H1 (cell line): Measurements from ENCODE around the gene FCAR. TPM values are rescaled to one million over a fixed set of nuclear protein-coding genes. Genes with fewer than 3 reads are reported as not detected.
A peak's percentile ranks its signal among the peaks of the same experiment; 100 is the strongest.

Experiments
- CTCF ChIA-PET: fragments of 300-600 bp; sonication (Branson Sonifier 250); formaldehyde crosslinking; loops from one replicate; lab custom pipeline; 2021; ENCODE audit not compliant: partially characterized antibody; lab: Charles Lee
- POLR2A ChIA-PET: fragments of 300-600 bp; sonication (Branson Sonifier 250); formaldehyde crosslinking; loops from one replicate; lab custom pipeline; 2021; ENCODE audit warnings: inconsistent platforms; ENCODE audit not compliant: partially characterized antibody; lab: Charles Lee
- DNase-seq, 2 experiments: peaks; one replicate each; pipeline versions ENCODE4 v3.0.0 to v3.0.0-alpha.2; 2010 to 2022; ENCODE audit warnings: low spot score in 2 of 2, low read depth in 1 of 2, mixed read lengths in 1 of 2
- FAIRE-seq: peaks from 2 replicates; lab custom pipeline; 2011; peaks lifted over from hg19 to GRCh38; lab: Jason Lieb, UNC
- H2AFZ ChIP-seq: 2 replicates; pipeline ENCODE4 v1.8.1; 2012; ENCODE audit warnings: low read length, inconsistent platforms
- H2AK5ac ChIP-seq: 2 replicates; pipeline ENCODE4 v1.6.1; 2013; ENCODE audit warnings: low read depth, low read length
- H2BK120ac ChIP-seq: replicated peaks from 2 replicates; pipeline ENCODE3; 2013; ENCODE audit warnings: low read depth, low read length, inconsistent platforms
- H2BK12ac ChIP-seq: 2 replicates; pipeline ENCODE4 v1.6.1; 2013; ENCODE audit warnings: low read depth, low read length
- H2BK15ac ChIP-seq: 2 replicates; pipeline ENCODE4 v1.6.1; 2013; ENCODE audit warnings: low read length
- H2BK20ac ChIP-seq: 2 replicates; pipeline ENCODE4 v1.6.1; 2013; ENCODE audit warnings: low read length
- H2BK5ac ChIP-seq: 2 replicates; pipeline ENCODE4 v1.6.1; 2013; ENCODE audit warnings: low read depth, low read length
- H3K14ac ChIP-seq: 2 replicates; pipeline ENCODE4 v1.6.1; 2013; ENCODE audit warnings: inconsistent platforms; ENCODE audit not compliant: insufficient read length
- H3K18ac ChIP-seq: 2 replicates; pipeline ENCODE4 v1.6.1; 2013; ENCODE audit warnings: low read length; ENCODE audit errors: extremely low read depth
- H3K23ac ChIP-seq: 2 replicates; pipeline ENCODE4 v1.6.1; 2013; ENCODE audit warnings: inconsistent platforms; ENCODE audit not compliant: insufficient read length
- H3K23me2 ChIP-seq: 2 replicates; pipeline ENCODE4 v1.6.1; 2013; ENCODE audit warnings: low read depth, low read length
- H3K27ac ChIP-seq: 2 replicates; pipeline ENCODE4 v1.6.1; 2011; ENCODE audit warnings: low read depth, low read length, inconsistent platforms
- H3K27me3 ChIP-seq, 4 experiments: replicated peaks in 1 of 4; 1 replicate in 1 of 4; 2 replicates in 3 of 4; pipeline versions ENCODE4 v1.6.1 to v1.8.1; 2011 to 2013; ENCODE audit warnings: low read length in 3 of 4, mild to moderate bottlenecking in 3 of 4, inconsistent platforms in 2 of 4, mixed read lengths in 2 of 4, moderate library complexity in 1 of 4; ENCODE audit not compliant: control insufficient read depth in 3 of 4, insufficient read depth in 3 of 4; ENCODE audit errors: extremely low read depth in 1 of 4
- H3K36me3 ChIP-seq, 4 experiments: 2 replicates each; pipeline versions ENCODE4 v1.6.1 to v1.8.1; 2011 to 2013; ENCODE audit warnings: mild to moderate bottlenecking in 4 of 4, low read length in 3 of 4, moderate library complexity in 2 of 4, control low read depth in 1 of 4, inconsistent platforms in 1 of 4; ENCODE audit not compliant: insufficient read depth in 4 of 4, control insufficient read depth in 2 of 4
- H3K4ac ChIP-seq: replicated peaks from 2 replicates; pipeline ENCODE3; 2013; ENCODE audit warnings: low read length, low read depth, mixed read lengths, inconsistent platforms; ENCODE audit not compliant: insufficient read length
- H3K4me1 ChIP-seq, 4 experiments: replicated peaks in 1 of 4; 1 replicate in 1 of 4; 2 replicates in 3 of 4; pipeline versions ENCODE4 v1.6.1 to v1.8.1; 2011 to 2013; ENCODE audit warnings: low read length in 3 of 4, inconsistent platforms in 2 of 4, mixed read lengths in 1 of 4; ENCODE audit not compliant: insufficient read depth in 4 of 4, control insufficient read depth in 3 of 4
- H3K4me2 ChIP-seq, 2 experiments: 2 replicates each; pipeline versions ENCODE4 v1.6.1 to v1.8.1; 2011 to 2013; ENCODE audit warnings: low read depth in 2 of 2, low read length in 2 of 2, control low read depth in 1 of 2, inconsistent platforms in 1 of 2, mild to moderate bottlenecking in 1 of 2; ENCODE audit not compliant: insufficient read depth in 1 of 2
- H3K4me3 ChIP-seq, 4 experiments: fragments of 200-600, 300-600 bp in 1 of 4; sonication (generic), shearing (Covaris generic), sonication (Bioruptor Twin) in 1 of 4; 2 replicates each; pipeline versions ENCODE4 v1.5.1 to v1.8.1; 2011 to 2016; ENCODE audit warnings: low read length in 4 of 4, low read depth in 3 of 4, control low read depth in 2 of 4, inconsistent platforms in 2 of 4, mild to moderate bottlenecking in 2 of 4, mixed read lengths in 1 of 4, moderate library complexity in 1 of 4; ENCODE audit not compliant: insufficient read depth in 2 of 4; ENCODE audit errors: extremely low read depth in 1 of 4
- H3K56ac ChIP-seq: replicated peaks from 2 replicates; pipeline ENCODE3; 2013; ENCODE audit warnings: low read depth, mild to moderate bottlenecking, mixed read lengths, low read length, inconsistent platforms; ENCODE audit not compliant: insufficient read length
- H3K79me1 ChIP-seq: 2 replicates; pipeline ENCODE4 v1.6.1; 2013; ENCODE audit warnings: low read depth, low read length, control low read depth
- H3K79me2 ChIP-seq, 2 experiments: 2 replicates each; pipeline versions ENCODE4 v1.6.1 to v1.8.1; 2012 to 2013; ENCODE audit warnings: low read length in 2 of 2, mild to moderate bottlenecking in 2 of 2, inconsistent platforms in 1 of 2; ENCODE audit not compliant: insufficient read depth in 2 of 2, control insufficient read depth in 1 of 2
- H3K9ac ChIP-seq, 4 experiments: replicated peaks in 1 of 4; 1 replicate in 1 of 4; 2 replicates in 3 of 4; pipeline versions ENCODE4 v1.6.1 to v1.8.1; 2011 to 2013; ENCODE audit warnings: low read depth in 3 of 4, low read length in 3 of 4, control low read depth in 2 of 4, mild to moderate bottlenecking in 2 of 4, moderate library complexity in 2 of 4, inconsistent platforms in 1 of 4; ENCODE audit errors: extremely low read depth in 1 of 4
- H3K9me3 ChIP-seq, 2 experiments: 2 replicates each; pipeline versions ENCODE4 v1.6.1 to v1.8.1; 2012 to 2013; ENCODE audit warnings: mild to moderate bottlenecking in 2 of 2, moderate library complexity in 2 of 2, control low read depth in 1 of 2, inconsistent platforms in 1 of 2, low read depth in 1 of 2, low read length in 1 of 2, mixed read lengths in 1 of 2; ENCODE audit not compliant: insufficient read depth in 2 of 2
- H4K20me1 ChIP-seq, 2 experiments: replicated peaks in 1 of 2; 2 replicates each; pipeline versions ENCODE3 to v1.8.1; 2011 to 2013; ENCODE audit warnings: inconsistent platforms in 2 of 2, low read length in 2 of 2, mild to moderate bottlenecking in 1 of 2; ENCODE audit not compliant: insufficient read depth in 2 of 2, control insufficient read depth in 1 of 2
- H4K5ac ChIP-seq: 2 replicates; pipeline ENCODE4 v1.6.1; 2013; ENCODE audit warnings: low read length, low read depth, mixed read lengths, inconsistent platforms; ENCODE audit not compliant: insufficient read length
- H4K8ac ChIP-seq: 2 replicates; pipeline ENCODE4 v1.8.0; 2013; ENCODE audit warnings: mild to moderate bottlenecking, moderate library complexity, low read length, inconsistent platforms; ENCODE audit not compliant: insufficient read depth; ENCODE audit errors: extremely low read depth
- H4K91ac ChIP-seq: replicated peaks from 2 replicates; pipeline ENCODE3; 2013; ENCODE audit warnings: low read length, mixed read lengths, inconsistent platforms; ENCODE audit not compliant: insufficient read length
- CBX5 ChIP-seq: fragments of 300-800, 300-1000 bp; sonication (generic); IDR thresholded peaks from 2 replicates; pipeline ENCODE4 v1.7.1; 2016; ENCODE audit warnings: antibody characterized with exemption, low read length, low read depth
- CBX8 ChIP-seq: fragments of 300-800, 300-1000 bp; sonication (generic); IDR thresholded peaks from 2 replicates; pipeline ENCODE4 v1.7.1; 2016; ENCODE audit warnings: low read depth, low read length, borderline replicate concordance
- HDAC6 ChIP-seq: IDR thresholded peaks from one replicate; pipeline ENCODE4 v1.7.1; 2012; ENCODE audit warnings: low read depth, mild to moderate bottlenecking, inconsistent platforms, low read length, moderate library complexity
- KDM4A ChIP-seq: IDR thresholded peaks from one replicate; pipeline ENCODE4 v1.7.1; 2012; ENCODE audit warnings: low read depth, mild to moderate bottlenecking, moderate library complexity, low read length, inconsistent platforms; ENCODE audit not compliant: severe bottlenecking
- USF2 ChIP-seq: IDR thresholded peaks from 2 replicates; pipeline ENCODE4 v1.6.1; 2011; ENCODE audit warnings: low read length, improper control_type of control experiment
- YY1 ChIP-seq: IDR thresholded peaks from 2 replicates; pipeline ENCODE4 v1.6.1; 2011; ENCODE audit warnings: low read depth, mild to moderate bottlenecking, low read length
- WGBS, 2 experiments: shearing (Covaris generic) in 1 of 2; methylation state at CpG; one replicate each; pipeline versions ENCODE4 v1.1.6 to v1.1.7; 2013 to 2015; ENCODE audit warnings: low lambda C conversion rate in 2 of 2, mixed read lengths in 2 of 2, inconsistent platforms in 1 of 2, low coverage in 1 of 2, missing lambda C conversion rate in 1 of 2; ENCODE audit not compliant: insufficient replicate concordance in 2 of 2, insufficient coverage in 1 of 2, insufficient read length in 1 of 2; ENCODE audit errors: extremely low coverage in 1 of 2, missing lambda C conversion rate in 1 of 2; 5-methylcytosine and 5-hydroxymethylcytosine counted together
- polyA plus RNA-seq, 7 experiments: library from polyadenylated mRNA; depleted of rRNA in 3 of 7; stranded (reverse) in 5 of 7; unstranded in 2 of 7; fragments of >200 nt in 5 of 7; fragments of 200-250 nt in 2 of 7; gene quantifications; 1 replicate in 5 of 7; 2 replicates in 1 of 7; 4 replicates in 1 of 7; pipeline versions ENCODE4 v1.2.1 to v1.2.3, GENCODE V29; 2011 to 2013; ENCODE audit warnings: missing spikeins in 2 of 7, mixed read lengths in 2 of 7
- total RNA-seq: library from RNA; stranded (reverse); fragmentation: NEBNext Ultra II Directional; extraction: Animal tissue kit (Norgen Biotek cat#: 25700); gene quantifications from 2 replicates; pipeline ENCODE4 v1.2.1, GENCODE V29; 2021

Gene FCAR
- total and polyA plus RNA-seq, 2 of the 8 experiments (the other 6 are each of a cell fraction or from before 2014, with no cell fraction given), result not detected

DNA sequence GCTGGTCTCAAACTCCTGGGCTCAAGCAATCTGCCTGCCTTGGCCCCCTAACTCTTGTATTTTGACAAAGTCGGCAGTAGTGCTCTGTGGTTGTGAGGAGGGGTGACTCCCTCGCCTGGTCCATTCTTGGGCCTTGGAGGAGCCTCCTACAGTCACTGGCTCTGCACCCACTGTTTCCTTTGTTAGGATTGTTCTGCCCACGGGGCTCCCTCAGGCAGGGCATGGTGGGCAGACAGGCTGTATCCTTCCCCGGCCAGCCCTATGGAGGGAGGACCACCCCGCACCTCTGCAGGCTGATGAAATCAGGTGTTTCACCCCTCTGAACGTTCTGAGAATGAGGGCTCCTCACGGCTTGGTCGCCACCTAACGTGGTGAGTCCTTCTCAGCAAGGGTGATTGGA lies 9.2 kb downstream of the FCAR start:
- 0 out of 2 replicates have a peak overlapping the region, but pooled peaks have one; percentile 21 for H2BK20ac ChIP-seq
- peak overlapping the region; percentile 94; the same call in 1 of the 2 replicates for H2BK12ac ChIP-seq
- H3K79me1 ChIP-seq, result no peaks in the 10 kb centered on the region
- H3K23me2 ChIP-seq, result no peaks in the 10 kb centered on the region
- no peak overlapping the region for H3K4me3 ChIP-seq
- H2BK120ac ChIP-seq, result no peak overlapping the region
- no peak for DNase-seq
- CTCF ChIA-PET, result interaction anchor here (0.6 to 2.7 kb wide), 8 partner anchors 21 to 406 kb away, joined by 3 to 12 read pairs (median 3); no protein-coding TSS in a partner anchor
- no peak overlapping the region for H3K18ac ChIP-seq
- H2AK5ac ChIP-seq, result peak overlapping the region; percentile 48; the same call in 1 of the 2 replicates
- POLR2A ChIA-PET, result interaction anchor here (0.6 kb wide), 1 partner anchor 155 kb away, joined by 5 read pairs; no protein-coding TSS in a partner anchor
- no peak overlapping the region for H3K23ac ChIP-seq
- no peak overlapping the region for H3K4me2 ChIP-seq
- 91% methylated on average over 9 of the region's 9 CpGs; no CpG with 5 or more reads in 1 of the 2 experiments for WGBS, 2 experiments
- no peaks in the 10 kb centered on the region for H4K20me1 ChIP-seq
- H4K5ac ChIP-seq, result no peak overlapping the region
- no peak for TF ChIP-seq KDM4A
- TF ChIP-seq HDAC6, result no peak
- TF ChIP-seq USF2, result no peak
- TF ChIP-seq CBX5, result no peak
- no peak for TF ChIP-seq YY1
- no peak for TF ChIP-seq CBX8
- no peak overlapping the region for H3K14ac ChIP-seq
- H2BK15ac ChIP-seq, result peak overlapping the region; percentile 90
- no peak overlapping the region for H3K56ac ChIP-seq
- H3K27ac ChIP-seq, result no peak overlapping the region
- H3K9ac ChIP-seq, result peak overlapping the region in 2 of 4 experiments; percentile 10 to 31; a peak in 2 of 7 replicates
- H4K8ac ChIP-seq, result no peak overlapping the region
- no peak for FAIRE-seq
- H2BK5ac ChIP-seq, result 0 out of 2 replicates have a peak overlapping the region, but pooled peaks have one; percentile 78
- peak overlapping the region; percentile 52 for H4K91ac ChIP-seq
- no peaks in the 10 kb centered on the region for H3K36me3 ChIP-seq
- H3K4ac ChIP-seq, result no peak overlapping the region
- H3K79me2 ChIP-seq, result no peaks in the 10 kb centered on the region
- peak overlapping the region; percentile 88; the same call in 1 of the 2 replicates for H2AFZ ChIP-seq
- no peaks in the 10 kb centered on the region; a peak in 1 of 7 replicates for H3K4me1 ChIP-seq
- peaks cover 0 to 3% (median 0%) of the 10 kb centered on the region in 4 experiments; a peak in 1 of 7 replicates for H3K27me3 ChIP-seq
- H3K9me3 ChIP-seq, result no peaks in the 10 kb centered on the region; a peak in 1 of 4 replicates
